Right ventricle myocardium inferior (tissue), 1 donor: ENCODE measurements around the gene IRF8. TPM values are rescaled to one million over a fixed set of nuclear protein-coding genes. Genes with fewer than 3 reads are reported as not detected.

Experiments used
- ATAC-seq: fragments of 200-7000 bp; cut with Tn5 transposase; one replicate; pipeline ENCODE4 v1.9.1; 2020; ENCODE audit warnings: mild to moderate bottlenecking, moderate library complexity
- DNase-seq: peaks from one replicate; pipeline ENCODE4 v3.0.0; 2021; ENCODE audit errors: missing footprints
- intact Hi-C: fragments of 100-400 bp; cut with DNase I; formaldehyde crosslinking; loops from one replicate; pipeline ENCODE4 v1.11.0; 2022
- total RNA-seq: library from RNA; stranded (reverse); fragmentation: NEBNext Ultra II Directional; extraction: Animal tissue kit (Norgen Biotek cat#: 25700); gene quantifications from one replicate; pipeline ENCODE4 v1.2.1, GENCODE V29; 2021
- donor health status: DM: no; HTN: yes; CAD: no; lungs with severe emphysema.

The IRF8 gene
- total RNA-seq, 1 donor from 2014 or later: 3.3 TPM

- DNase-seq (no peak), ATAC-seq (peak; percentile 51)
- intact Hi-C loops: no loop called here
Measured at GRCh38 chr16:85908889-85909589, 10.1 kb downstream of the IRF8 start.

DNA sequence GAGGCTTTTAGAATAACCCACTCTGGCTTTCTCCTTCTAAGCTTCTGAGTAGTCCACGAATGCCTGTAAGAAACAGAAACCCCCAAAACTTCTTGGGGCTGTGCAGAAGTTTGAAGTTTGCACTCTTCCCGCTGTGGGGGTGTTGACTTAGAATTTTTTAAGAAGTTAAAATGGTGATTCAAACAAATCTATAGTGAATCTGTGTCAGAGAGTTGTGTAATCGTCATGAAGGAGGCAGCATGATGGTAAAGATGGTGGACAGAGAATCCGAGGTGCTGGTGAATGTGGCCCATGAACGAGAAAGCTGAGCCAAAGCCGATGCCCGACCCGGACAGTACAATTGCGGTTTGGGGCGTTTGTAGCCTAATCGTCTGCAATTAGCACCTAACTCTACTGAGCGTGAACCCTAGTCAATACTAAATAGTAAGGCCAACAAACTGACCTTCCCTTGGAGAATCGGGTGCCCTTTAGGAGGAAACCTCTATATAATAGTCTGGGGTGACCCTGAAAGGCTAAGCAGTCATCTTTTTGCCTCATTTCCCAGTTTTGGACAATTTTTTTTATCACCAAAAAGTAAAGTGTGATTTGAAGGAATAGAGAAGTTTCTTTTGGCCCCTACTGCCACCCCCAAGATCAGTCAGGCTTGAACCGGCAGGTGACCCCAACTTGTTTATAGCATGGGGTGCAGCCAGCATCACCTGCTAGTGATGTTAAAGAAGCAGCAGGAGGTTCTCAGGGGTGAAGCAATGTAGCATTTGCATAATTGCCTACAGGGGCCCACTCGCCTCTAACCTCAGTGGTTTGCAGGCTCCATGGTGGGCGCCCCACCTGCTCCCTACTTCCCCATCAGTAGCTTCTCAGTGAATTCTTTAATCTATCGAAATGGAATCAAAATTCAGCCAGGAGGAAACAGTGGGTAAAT lies 11.2 kb downstream of the IRF8 start:
- no peak for ATAC-seq
- DNase-seq: no peak
- intact Hi-C loops: no loop called here

DNA sequence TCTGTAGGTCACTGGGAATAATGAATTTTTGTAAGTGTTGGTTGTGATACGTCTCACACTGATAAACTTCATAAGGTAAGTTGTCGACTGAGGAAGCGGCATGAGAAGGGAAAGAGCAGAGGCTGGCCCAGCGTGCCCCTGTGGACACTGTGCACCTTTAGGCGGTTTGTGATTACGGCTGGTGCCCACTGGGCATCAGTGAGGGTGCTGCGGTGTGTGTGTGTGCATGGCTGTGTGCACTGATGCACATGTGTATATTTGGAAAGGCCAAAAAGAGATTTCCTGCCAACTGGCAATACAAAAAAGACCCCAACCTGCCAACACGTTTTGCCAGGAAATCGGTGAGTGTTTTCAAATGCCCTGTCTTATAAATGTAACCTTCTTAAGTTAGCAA lies 11.9 kb downstream of the IRF8 start:
- intact Hi-C loops: no loop called here
- DNase-seq (no peak), ATAC-seq (no peak)

DNA sequence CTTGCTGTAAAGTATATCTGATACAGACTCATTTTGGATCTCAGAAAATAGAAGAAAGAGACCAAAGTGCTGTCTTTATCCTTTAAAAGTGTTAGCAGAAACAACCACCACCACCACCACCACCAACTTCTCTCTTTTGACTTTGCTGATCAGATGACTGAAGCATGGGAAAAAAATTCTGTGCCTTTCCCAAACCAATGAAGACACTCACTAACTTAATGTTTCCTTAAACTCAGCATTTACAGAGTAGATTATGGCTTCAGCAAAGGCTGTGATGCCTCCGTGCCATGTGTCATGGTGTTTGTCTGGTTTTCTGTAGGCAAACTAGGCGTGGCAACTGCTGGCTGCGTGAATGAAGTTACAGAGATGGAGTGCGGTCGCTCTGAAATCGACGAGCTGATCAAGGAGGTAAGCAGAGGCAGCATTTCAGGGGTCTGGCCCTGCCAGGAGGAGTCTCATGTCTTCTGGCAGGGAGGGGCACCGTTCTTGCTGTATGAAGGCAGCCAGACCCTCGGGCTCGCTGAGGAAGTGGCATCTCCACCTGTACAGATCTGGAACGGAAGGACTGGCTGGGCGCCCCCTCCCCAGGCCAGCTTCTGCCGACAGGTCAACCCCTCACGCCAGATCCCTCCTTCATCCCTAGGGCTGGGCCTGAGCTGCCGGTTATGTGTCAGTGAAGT lies 12.4 kb downstream of the IRF8 start:
- intact Hi-C loops: no loop called here
- DNase-seq (no peak), ATAC-seq (no peak)

- intact Hi-C loops: no loop called here
- DNase-seq (no peak), ATAC-seq (no peak)
Measured at GRCh38 chr16:85912211-85912974, 13.4 kb downstream of the IRF8 start.

DNA sequence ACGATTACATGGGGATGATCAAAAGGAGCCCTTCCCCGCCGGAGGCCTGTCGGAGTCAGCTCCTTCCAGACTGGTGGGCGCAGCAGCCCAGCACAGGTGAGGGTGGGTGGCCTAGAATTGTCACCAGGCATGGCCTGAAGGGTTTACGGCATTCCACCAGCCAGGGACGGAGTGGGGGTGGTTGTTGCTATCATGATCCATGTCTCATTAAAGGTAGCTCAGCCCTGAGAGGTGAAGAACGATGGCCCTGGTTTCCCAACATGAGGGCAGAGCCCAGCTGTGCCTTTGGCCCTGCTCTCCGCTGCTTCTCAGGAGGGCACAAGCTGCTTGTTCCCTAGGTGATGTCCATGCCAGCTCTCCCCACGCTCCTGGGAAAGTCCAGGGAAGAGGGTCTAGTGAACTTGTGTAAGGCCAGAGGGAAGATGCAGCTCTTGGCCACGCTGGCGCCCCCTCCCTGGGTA lies 14.2 kb downstream of the IRF8 start:
- intact Hi-C loops: no loop called here
- DNase-seq: no peak
- ATAC-seq: no peak

- intact Hi-C loops: no loop called here
- no peak for DNase-seq
- ATAC-seq: no peak
Measured at GRCh38 chr16:85913688-85914422, 14.9 kb downstream of the IRF8 start.

GRCh38 chr16:85914423-85914794 lies 15.4 kb downstream of the IRF8 start:
- intact Hi-C loops: no loop called here
- ATAC-seq (no peak), DNase-seq (no peak)

DNA sequence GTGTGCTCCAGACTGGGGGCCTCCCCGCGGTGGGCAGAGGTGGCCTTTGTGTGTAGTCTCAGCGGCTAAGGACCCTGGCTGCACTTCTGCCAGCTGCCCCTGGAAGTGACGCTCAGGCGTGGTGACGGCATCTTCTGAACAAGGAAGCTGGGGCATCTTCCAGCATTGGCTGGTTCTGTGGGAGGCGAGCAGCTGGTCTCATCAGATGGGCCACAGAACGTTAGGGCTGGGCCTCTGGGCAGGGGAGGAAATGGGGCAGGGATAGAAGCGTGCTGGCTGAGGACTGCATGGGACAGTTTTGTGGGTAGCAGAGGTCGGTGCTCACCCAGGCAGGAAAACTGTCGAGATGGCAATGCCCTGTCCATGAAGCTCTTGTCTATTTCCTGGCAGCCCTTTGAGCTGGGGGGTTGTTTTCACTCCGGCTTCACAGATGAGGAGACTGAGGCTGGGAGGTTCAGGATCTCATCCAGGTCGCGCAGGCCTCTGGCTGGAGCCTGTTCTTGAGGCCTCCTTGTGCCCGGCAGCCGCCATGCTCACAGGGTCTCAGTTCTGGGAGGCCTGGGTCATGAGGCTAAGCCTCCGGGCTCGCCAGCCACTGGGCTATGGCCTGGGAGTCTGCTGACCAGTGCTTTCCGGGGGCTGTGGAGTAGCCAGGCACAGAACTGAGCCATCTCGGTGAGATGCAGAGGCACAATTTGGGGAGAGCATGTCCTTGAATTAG lies 16.3 kb downstream of the IRF8 start:
- intact Hi-C loops: no loop called here
- DNase-seq (no peak), ATAC-seq (no peak)

DNA sequence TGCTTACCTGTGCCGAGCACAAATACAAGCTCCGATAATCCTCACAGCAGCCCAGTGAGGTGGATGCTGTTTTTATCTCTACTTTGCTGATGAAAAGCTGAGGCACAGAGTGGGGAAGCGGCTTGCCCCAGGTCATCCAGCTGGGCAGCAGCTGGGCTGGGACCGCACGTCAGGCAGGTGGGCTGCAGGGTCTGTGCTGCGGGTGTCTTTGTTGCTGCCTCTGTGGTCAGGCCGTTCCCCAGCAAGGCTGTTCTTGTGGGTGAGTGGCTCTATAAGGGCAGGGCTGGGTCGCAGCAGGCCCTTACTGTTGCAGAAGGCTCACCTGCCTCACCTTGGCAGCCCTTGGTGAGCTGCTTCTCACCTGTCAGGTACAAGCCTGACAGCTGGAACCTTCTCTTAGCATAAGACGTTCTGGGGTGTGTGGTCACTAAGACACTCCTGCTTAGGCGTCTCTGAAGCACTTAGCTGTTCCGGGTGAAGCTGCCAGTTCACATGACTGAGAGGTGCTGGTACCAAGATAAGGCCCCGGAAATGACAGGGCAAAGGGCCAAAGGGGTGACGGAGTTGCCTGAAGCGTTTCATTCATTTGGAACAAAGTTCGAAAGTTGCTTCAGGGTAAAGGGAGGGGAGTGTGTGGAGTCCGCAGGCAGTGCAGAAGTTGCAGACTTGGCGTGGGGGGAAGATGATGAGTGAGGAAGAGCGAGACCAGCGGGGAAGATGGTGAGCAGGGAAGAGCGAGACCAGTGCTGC lies 17.4 kb downstream of the IRF8 start:
- intact Hi-C loops: no loop called here
- ATAC-seq (peak; percentile 67), DNase-seq (no peak)

DNA sequence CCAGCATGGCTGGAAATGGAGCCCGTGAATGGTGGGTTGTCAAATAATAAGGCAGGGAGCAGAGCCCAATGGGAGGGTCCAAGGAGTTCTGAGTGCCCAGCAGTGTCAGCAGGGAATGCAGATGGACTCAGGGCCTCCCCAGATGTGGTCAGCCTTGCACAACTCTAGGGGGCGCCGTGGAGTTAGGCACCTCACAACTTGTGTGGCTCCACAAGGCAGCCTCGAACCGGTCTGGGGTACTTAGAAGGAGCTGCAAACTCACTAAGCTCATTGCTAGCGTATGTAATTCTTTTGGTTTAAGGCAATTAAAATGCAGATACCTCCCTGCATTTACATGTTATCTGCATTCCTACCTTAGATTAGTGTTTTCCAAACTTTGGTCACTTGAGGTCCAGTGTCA lies 18.1 kb downstream of the IRF8 start:
- intact Hi-C loops: no loop called here
- no peak for DNase-seq
- no peak for ATAC-seq

GRCh38 chr16:85917959-85918358 lies 19.0 kb downstream of the IRF8 start:
- intact Hi-C loops: no loop called here
- DNase-seq: no peak
- ATAC-seq: no peak

DNA sequence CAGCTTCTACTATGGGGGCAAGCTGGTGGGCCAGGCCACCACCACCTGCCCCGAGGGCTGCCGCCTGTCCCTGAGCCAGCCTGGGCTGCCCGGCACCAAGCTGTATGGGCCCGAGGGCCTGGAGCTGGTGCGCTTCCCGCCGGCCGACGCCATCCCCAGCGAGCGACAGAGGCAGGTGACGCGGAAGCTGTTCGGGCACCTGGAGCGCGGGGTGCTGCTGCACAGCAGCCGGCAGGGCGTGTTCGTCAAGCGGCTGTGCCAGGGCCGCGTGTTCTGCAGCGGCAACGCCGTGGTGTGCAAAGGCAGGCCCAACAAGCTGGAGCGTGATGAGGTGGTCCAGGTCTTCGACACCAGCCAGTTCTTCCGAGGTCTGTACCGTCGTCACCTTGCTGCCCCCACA lies 19.5 kb downstream of the IRF8 start:
- no peak for ATAC-seq
- intact Hi-C loops: no loop called here

DNA sequence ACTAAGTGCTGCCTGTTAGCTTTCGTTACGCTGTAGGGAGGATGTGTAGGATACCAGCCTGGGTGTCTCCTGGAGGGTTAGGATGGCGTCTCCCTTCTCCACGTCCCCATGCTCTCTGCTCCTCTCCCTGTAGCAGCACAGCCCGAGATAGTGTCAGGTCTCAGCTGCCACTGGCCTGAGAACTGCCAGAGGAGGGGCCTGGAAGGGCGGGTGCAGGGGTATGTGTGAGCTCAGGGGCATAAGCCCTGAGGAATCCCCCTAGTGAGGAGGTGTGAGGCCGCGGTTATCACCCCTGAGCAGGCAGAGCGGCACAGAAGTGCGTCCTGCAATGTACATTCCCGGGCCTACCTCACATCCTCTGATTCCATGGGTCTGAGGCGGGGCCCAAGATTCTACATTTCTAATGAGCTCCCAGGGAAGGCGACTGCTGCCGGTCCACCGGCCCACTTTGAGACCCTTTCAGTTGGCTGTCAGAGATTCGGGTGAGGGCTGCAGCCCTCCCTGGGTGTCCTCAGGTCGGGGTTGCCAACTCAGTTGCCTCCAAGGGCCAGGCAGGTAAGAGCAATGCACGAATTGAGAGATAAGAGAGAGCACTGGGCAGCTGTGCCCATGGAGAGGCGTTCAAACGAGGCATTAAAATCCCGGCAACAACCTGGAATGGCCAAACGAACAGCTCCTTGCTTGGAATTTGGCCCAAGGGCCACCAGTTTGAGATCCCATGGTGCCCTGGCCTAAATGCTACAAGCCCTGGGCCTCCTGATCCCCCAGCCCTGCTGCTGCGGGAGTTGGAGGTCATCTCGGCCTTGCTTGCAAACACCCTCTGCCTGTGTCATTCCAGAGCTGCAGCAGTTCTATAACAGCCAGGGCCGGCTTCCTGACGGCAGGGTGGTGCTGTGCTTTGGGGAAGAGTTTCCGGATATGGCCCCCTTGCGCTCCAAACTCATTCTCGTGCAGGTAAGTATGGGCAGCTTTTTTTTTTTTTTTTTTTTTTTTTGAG lies 20.6 kb downstream of the IRF8 start:
- no peak for ATAC-seq
- intact Hi-C loops: no loop called here
- DNase-seq: no peak

More for the DNA sequence above, 19.5 kb downstream of the IRF8 start:
- no peak for DNase-seq

DNA sequence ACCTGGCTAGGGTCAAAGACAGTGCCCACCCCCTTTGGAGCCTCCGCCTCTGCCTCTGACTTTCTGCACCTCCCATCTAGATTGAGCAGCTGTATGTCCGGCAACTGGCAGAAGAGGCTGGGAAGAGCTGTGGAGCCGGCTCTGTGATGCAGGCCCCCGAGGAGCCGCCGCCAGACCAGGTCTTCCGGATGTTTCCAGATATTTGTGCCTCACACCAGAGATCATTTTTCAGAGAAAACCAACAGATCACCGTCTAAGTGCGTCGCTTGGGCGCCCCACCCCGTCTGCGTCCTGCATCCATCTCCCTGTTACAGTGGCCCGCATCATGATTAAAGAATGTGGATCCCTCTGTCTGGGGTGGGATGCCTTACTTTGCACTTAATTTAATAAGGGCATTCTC lies 22.1 kb downstream of the IRF8 start:
- ATAC-seq (no peak), DNase-seq (no peak)
- intact Hi-C loops: no loop called here
